Panc1 (cell line): ENCODE data around the gene DOK5. TPM values are rescaled to one million over a fixed set of nuclear protein-coding genes. Genes with fewer than 3 reads are reported as not detected.

ENCODE experiments used
- ATAC-seq: fragments of 200-7000 bp; cut with Tn5 transposase; 2 replicates; pipeline ENCODE4 v1.9.1; 2020; ENCODE audit warnings: mild to moderate bottlenecking, moderate library complexity
- BruUV-seq: library from RNA; stranded (reverse); fragments of 400-500 nt; replicated peaks from 2 replicates; lab custom pipeline; 2021; lab: Mats Ljungman, UMichigan
- CTCF ChIA-PET: fragments of 300-600 bp; sonication (Branson Sonifier 250); formaldehyde crosslinking; loops from one replicate; lab custom pipeline; 2022; ENCODE audit warnings: antibody characterized with exemption; lab: Charles Lee
- POLR2A ChIA-PET: fragments of 300-600 bp; sonication (Branson Sonifier 250); formaldehyde crosslinking; loops from one replicate; lab custom pipeline; 2022; ENCODE audit warnings: antibody characterized with exemption; lab: Charles Lee
- DNase-seq: peaks from one replicate; pipeline ENCODE4 v3.0.0-alpha.2; 2010; ENCODE audit warnings: low read depth, low spot score
- H3K27ac ChIP-seq: 2 replicates; pipeline ENCODE4 v1.5.1; 2011; ENCODE audit warnings: mild to moderate bottlenecking, low read length, inconsistent platforms
- H3K27me3 ChIP-seq: fragments of 200-500 bp; sonication (Bioruptor generic); 2 replicates; pipeline ENCODE4 v1.6.0; 2014; ENCODE audit warnings: low read length, inconsistent platforms; ENCODE audit not compliant: control insufficient read depth, insufficient read depth
- H3K36me3 ChIP-seq: fragments of 200-500 bp; sonication (Bioruptor generic); 2 replicates; pipeline ENCODE4 v1.5.1; 2014; ENCODE audit warnings: inconsistent platforms, mild to moderate bottlenecking, low read length, moderate library complexity; ENCODE audit not compliant: control insufficient read depth, insufficient read depth
- H3K4me1 ChIP-seq: 2 replicates; pipeline ENCODE4 v1.5.1; 2011; ENCODE audit warnings: inconsistent platforms, mild to moderate bottlenecking, low read length, moderate library complexity; ENCODE audit not compliant: control insufficient read depth, insufficient read depth
- H3K4me3 ChIP-seq, 2 experiments: 2 replicates each; pipeline ENCODE4 v1.5.1; 2011 to 2012; ENCODE audit warnings: low read depth in 2 of 2, low read length in 2 of 2, mild to moderate bottlenecking in 2 of 2, inconsistent platforms in 1 of 2, moderate library complexity in 1 of 2
- H3K9me3 ChIP-seq: fragments of 200-500 bp; sonication (Bioruptor generic); 2 replicates; pipeline ENCODE4 v1.5.1; 2014; ENCODE audit warnings: low read depth, mild to moderate bottlenecking, inconsistent platforms, low read length, moderate library complexity; ENCODE audit not compliant: control insufficient read depth, insufficient read depth
- CTCF ChIP-seq: fragments of 450-650 bp; IDR thresholded peaks from 2 replicates; pipeline ENCODE4 v1.5.1; 2017; ENCODE audit warnings: mild to moderate bottlenecking
- POLR2AphosphoS5 ChIP-seq: IDR thresholded peaks from 2 replicates; pipeline ENCODE4 v1.6.1; 2012; ENCODE audit warnings: mild to moderate bottlenecking, low read depth, low read length, moderate library complexity
- REST ChIP-seq, 2 experiments: IDR thresholded peaks; 2 replicates each; pipeline ENCODE4 v1.6.1; 2011 to 2012; ENCODE audit warnings: low read depth in 2 of 2, control low read depth in 1 of 2, low read length in 1 of 2, mild to moderate bottlenecking in 1 of 2, moderate library complexity in 1 of 2; ENCODE audit not compliant: insufficient read depth in 1 of 2
- SIN3A ChIP-seq: IDR thresholded peaks from 2 replicates; pipeline ENCODE4 v1.6.1; 2012; ENCODE audit warnings: low read depth, mild to moderate bottlenecking, low read length, moderate library complexity, borderline replicate concordance; ENCODE audit not compliant: insufficient read depth
- TCF7L2 ChIP-seq: IDR thresholded peaks from 2 replicates; pipeline ENCODE4 v1.6.1; 2011; ENCODE audit warnings: mild to moderate bottlenecking, low read depth, low read length, inconsistent platforms
- in situ Hi-C: cut with HindIII; loops from 2 replicates; pipeline ENCODE4 v1.10.0; 2016; ENCODE audit warnings: low sequenced_read_pairs, low pct_unique_long_range_greater_than_20kb
- intact Hi-C: fragments of 100-400 bp; cut with micrococcal nuclease; formaldehyde crosslinking; loops from one replicate; pipeline ENCODE4 v1.10.0; 2022; ENCODE audit not compliant: unreplicated experiment
- total RNA-seq: library from RNA; stranded (reverse); gene quantifications from one replicate; pipeline ENCODE4 v1.2.1, GENCODE V29; 2021; ENCODE audit not compliant: unreplicated experiment

Gene DOK5
- total RNA-seq, 1 experiment from 2014 or later, result 0.18 TPM

GRCh38 chr20:54469952-54470351 is 5.4 kb upstream of the DOK5 start:
- DNase-seq, result no peak
- intact Hi-C loops (no loop called here), in situ Hi-C loops (no loop called here)
- H3K9me3 ChIP-seq, result no peaks in the 10 kb centered on the region
- no TSS peak for BruUV-seq
- no peak overlapping the region for H3K4me3 ChIP-seq
- peaks cover 7% of the 10 kb centered on the region for H3K27me3 ChIP-seq
- H3K4me1 ChIP-seq, result no peaks in the 10 kb centered on the region
- no peaks in the 10 kb centered on the region for H3K36me3 ChIP-seq
- TF ChIP-seq POLR2AphosphoS5, result no peak
- no peak for TF ChIP-seq SIN3A
- TF ChIP-seq REST (IDR thresholded peaks at IDR 0.05; ENCODE audit: insufficient read depth in 1 of 2, low read depth in 2 of 2, low read length in 1 of 2), result no peak
- TF ChIP-seq CTCF, result no peak
- TF ChIP-seq TCF7L2, result no peak
- H3K27ac ChIP-seq, result no peak overlapping the region
- ChIA-PET POLR2A (no interaction called here), CTCF (no interaction called here)
- ATAC-seq, result no peak

GRCh38 chr20:54470697-54471096 is 4.7 kb upstream of the DOK5 start:
- intact Hi-C loops (no loop called here), in situ Hi-C loops (no loop called here)
- H3K27ac ChIP-seq, result no peak overlapping the region
- TF ChIP-seq REST (IDR thresholded peaks at IDR 0.05; ENCODE audit: insufficient read depth in 1 of 2, low read depth in 2 of 2, low read length in 1 of 2), result no peak
- no TSS peak for BruUV-seq
- CTCF ChIA-PET, result no interaction called here
- peaks cover 7% of the 10 kb centered on the region for H3K27me3 ChIP-seq
- DNase-seq, result no peak
- H3K4me3 ChIP-seq, result no peak overlapping the region
- no peaks in the 10 kb centered on the region for H3K4me1 ChIP-seq
- ATAC-seq, result no peak
- POLR2A ChIA-PET, result interaction anchor here (0.6 kb wide), 1 partner anchor 517 kb away, joined by 5 read pairs; no protein-coding TSS in a partner anchor
- no peaks in the 10 kb centered on the region for H3K36me3 ChIP-seq
- no peaks in the 10 kb centered on the region for H3K9me3 ChIP-seq
